HG02571 (cell line): Measurements from ENCODE around the gene AUTS2.

Experiments
- ATAC-seq: cut with Tn5 transposase; IDR thresholded peaks from one replicate; pipeline ENCODE4 v1.9.1; 2021; ENCODE audit warnings: mild to moderate bottlenecking, moderate library complexity; ENCODE audit not compliant: unreplicated experiment

Gene AUTS2

GRCh38 chr7:70497793-70498192 lies 899.5 kb downstream of the AUTS2 start:
- ATAC-seq, result no peak

GRCh38 chr7:70498232-70498992 lies 900.1 kb downstream of the AUTS2 start:
- ATAC-seq, result no peak

DNA sequence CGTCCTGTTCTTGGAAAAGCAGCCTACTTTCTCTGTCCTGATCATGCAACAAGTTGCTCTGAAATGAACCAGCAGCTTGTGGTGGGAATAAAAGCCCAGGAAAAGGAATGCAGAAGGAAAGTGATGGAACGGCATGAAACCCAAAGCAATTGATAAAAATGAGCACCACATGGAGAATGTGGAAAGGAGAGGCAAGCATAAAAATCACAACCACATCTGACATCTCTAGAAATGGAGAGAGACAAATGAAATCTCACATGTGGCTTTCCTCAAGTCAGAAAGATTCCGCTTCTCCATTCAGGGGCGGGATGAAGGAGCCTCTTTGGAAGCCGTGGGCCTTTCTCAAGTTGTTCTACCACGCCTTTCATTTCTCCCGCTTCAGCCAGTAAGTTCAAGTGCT lies 902.0 kb downstream of the AUTS2 start:
- no peak for ATAC-seq

- no peak for ATAC-seq
These were observed 904.0 kb downstream of the AUTS2 start for GRCh38 chr7:70502117-70502863.

DNA sequence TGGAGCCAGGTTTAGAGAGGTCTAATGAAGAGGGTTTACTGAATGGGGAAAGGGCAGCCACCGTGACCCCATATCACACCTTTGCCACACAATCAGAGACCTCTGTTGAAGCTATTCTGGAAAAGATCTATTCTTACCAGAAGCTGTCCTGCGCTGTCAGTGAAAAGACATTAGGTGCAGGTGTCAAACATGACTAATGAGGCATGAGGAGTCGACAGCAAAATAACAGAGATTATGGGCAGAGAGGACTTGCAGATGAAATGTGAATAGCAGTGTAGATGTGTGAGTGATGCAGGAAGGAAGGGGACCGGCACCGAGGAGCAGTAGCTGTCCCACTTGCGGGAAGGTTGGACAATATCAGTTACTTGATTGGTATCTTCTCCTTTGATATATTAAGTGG lies 906.0 kb downstream of the AUTS2 start:
- ATAC-seq, result no peak

- no peak for ATAC-seq
These were observed 907.2 kb downstream of the AUTS2 start for GRCh38 chr7:70505468-70505867.

- no peak for ATAC-seq
These were observed 907.6 kb downstream of the AUTS2 start for GRCh38 chr7:70505886-70506285.

DNA sequence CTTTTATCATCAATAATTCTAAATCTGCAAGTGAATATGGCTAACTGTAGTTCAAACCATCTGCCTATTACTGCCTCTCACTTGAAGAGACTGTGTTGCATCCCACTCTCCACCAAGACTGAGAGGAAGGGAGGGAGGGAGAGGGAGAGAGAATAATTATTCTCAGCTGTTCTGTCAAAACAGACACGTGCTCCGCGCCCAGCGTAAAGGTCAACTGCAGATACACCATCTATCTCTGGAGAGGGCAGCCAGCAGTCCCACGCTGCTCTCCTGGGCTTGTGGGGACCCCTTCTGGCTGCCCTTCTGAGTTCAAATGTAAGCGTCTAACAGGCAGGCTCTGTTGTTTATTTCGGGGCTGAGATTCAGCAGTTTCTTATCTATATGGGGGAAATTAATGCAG lies 908.2 kb downstream of the AUTS2 start:
- ATAC-seq, result no peak

DNA sequence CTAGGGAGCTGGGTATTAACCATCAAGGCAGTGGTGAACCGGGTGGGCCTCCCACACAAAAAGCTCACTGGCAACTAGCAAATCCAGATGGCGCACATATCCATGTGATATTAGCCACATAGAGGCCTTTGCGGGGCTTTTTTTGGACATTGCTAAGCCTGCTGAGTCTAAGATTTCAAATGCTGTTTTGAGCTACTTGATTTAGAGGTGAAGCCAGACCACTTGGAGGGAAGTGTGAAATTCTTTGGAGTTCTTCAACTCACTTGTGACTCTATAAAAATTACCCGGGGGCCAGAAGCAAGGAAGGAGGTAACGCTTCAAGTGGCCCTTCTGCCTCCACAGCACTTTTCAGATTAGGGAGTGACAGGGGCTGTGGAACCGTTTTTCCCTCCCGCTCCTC lies 913.9 kb downstream of the AUTS2 start:
- no peak for ATAC-seq

GRCh38 chr7:70512761-70513160 lies 914.5 kb downstream of the AUTS2 start:
- ATAC-seq, result no peak

- ATAC-seq, result no peak
These were observed 922.3 kb downstream of the AUTS2 start for GRCh38 chr7:70520611-70521010.

DNA sequence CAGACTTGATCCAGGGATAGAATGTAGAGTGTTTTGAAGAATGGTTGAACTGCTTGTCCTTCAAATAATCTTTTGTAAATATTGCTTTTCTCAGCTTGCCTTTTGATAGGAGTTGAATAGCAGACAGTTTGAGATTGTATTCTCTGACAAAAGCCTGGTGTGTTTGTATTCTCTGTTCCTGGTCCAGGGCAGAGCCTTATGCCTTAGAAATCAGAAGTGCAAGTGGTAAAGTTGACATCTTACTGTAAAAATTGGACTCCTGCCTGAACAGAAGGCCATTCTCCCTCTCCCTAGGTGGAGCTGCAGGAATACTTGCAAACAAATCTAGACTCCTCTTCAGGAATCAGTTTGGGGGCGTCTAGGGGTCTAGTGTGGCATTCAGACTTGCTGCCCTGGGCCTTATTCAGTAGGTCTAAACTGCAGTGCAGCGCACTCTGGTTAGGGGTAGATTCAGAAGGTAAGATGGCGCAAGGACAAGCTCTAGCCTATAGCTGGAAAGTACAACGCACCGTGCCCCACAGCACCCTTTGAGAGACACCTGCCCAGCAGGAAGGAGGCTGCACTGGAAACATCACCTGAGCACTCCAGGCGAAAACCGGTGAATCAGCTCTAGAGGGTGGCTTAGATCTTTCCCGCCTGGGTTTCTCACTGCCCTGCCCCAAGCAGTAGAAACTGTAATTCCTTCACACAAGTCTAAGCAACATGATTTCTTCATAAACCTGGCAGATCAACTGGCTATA lies 925.1 kb downstream of the AUTS2 start:
- ATAC-seq, result no peak

DNA sequence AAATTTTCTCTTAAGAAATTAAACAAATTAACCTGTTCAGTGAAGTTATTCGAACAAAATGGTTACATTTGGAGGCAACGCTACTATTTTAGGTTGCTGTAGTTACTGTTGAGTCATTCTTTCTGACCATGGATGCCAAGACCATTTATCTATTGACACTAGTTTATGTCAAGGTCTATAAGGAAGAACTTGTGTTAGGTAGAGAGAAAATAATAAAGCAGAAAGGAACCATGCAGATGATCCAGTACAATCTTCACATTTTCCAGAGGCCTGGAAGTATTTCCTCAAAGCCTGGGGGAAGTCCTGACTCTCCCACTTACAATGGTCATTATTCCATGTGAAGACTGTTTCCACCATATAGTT lies 925.7 kb downstream of the AUTS2 start:
- no peak for ATAC-seq

DNA sequence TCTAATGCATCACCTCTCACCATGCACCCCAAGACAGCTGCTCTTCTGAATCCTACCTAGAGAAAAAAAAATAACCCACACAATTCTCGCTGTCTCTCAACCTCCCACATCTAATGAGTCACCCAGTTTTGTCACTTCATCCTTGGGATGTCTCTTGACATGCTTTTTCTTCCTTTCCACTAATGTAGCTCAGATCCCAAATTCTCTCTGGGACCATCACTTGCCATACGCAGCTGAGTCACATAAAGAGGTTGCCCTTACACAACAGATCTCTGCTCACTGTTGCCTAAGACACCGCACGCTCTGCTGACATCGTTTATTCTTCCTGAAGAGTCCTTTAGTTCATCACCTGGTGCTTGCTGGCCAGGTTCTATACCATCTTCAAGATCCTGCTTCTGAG lies 927.7 kb downstream of the AUTS2 start:
- ATAC-seq, result no peak

- no peak for ATAC-seq
These were observed 929.3 kb downstream of the AUTS2 start for GRCh38 chr7:70527520-70528115.

DNA sequence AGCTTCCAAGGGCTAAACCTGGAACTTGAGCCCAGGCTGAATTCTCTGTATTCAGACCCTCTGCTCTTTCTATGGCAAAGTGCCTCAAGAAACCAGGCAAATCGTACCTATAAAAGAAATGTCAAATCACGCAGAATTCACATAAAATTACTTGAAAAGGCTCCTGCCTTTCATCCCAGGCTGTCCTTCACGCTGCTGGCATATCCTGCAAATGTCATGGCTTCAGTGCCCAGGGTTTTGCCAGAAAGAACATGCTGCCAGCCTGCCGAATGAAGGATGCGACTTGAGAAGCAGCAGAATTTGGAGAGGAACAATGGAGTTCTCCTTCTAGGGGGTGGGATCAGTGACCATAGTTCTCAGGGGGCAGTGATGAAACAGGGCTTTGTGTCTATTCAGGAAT lies 931.2 kb downstream of the AUTS2 start:
- ATAC-seq, result no peak

GRCh38 chr7:70529914-70530585 lies 931.8 kb downstream of the AUTS2 start:
- ATAC-seq, result no peak

DNA sequence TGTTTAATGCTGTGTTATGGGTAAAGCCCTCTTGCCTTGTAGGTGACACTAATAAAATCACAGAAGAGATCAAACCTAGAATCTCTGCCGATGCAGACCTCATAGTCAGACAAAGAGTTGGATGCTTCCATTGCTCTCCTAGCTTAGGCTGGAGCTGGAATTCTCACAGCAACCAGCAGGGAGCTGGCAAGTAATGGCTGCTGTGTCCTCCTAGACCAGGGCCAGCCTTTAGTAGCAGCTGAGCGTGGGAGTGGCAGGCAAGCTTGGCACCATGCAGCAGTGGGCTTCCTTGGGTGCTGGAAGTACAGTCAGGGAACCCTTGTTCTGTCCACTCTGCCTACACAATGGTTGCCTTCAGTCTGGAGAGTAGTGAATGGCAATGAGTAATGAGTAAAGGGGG lies 935.3 kb downstream of the AUTS2 start:
- no peak for ATAC-seq

- no peak for ATAC-seq
These were observed 940.9 kb downstream of the AUTS2 start for GRCh38 chr7:70539205-70539604.

DNA sequence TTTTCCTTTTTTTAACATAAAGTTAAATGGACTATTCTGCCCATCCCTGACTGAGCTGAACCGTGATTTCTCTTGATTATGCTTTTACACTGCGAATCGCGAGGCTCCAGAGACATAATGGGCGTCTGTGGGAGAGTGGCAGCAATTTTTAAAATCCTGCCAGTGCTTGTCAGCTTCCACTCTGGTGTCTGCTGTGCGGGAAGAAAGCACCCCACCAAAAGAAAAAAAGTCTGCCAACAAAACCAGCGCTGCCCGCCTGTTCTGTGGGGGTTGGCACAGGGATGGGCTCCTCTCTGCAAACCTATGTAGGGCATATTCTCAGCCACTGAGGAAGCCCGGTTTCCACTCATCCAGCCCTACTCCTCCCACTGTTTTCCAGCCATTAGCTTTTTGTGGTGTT lies 941.3 kb downstream of the AUTS2 start:
- no peak for ATAC-seq

DNA sequence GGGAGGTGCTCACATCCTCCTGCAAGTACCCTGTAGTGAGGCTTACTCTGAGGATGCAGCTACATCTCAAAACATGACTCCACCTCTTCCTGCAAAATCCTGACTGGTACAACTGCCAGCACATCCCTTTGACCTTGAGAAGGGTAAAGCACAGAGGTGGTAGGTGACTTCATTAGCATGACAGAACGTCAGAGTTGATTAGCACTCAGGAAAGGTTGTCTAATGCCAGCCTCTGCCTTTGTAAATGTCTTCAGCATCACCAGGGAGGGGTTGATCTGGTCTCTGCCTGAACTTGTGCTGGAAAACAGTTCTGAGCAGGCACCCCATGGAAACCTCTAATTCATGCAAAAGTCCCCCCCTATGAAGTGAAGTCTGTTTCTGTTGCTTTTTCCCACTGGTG lies 942.4 kb downstream of the AUTS2 start:
- ATAC-seq, result no peak
